ENCODE data around the gene GSN.

GRCh38 chr9:121292801-121293241 lies 24.9 kb downstream of the GSN start:
- TF ChIP-seq CTCF (IDR thresholded peaks at IDR 0.05), result no peak
- TF ChIP-seq POLR2AphosphoS5 (IDR thresholded peaks at IDR 0.05), result no peak
- TF ChIP-seq POLR2A (IDR thresholded peaks at IDR 0.05), result no peak
- TF ChIP-seq EP300 (IDR thresholded peaks at IDR 0.05; ENCODE audit: low read depth), result no peak

All from transverse colon (tissue), 4 donors.